ENCODE measurements around the gene TUBGCP3. TPM values are rescaled to one million over a fixed set of nuclear protein-coding genes. Genes with fewer than 3 reads are reported as not detected.
A peak's percentile ranks its signal among the peaks of the same experiment; 100 is the strongest.

The TUBGCP3 gene
- total and polyA plus RNA-seq, 2 experiments from 2014 or later, result 12.8 to 40.2 TPM

DNA sequence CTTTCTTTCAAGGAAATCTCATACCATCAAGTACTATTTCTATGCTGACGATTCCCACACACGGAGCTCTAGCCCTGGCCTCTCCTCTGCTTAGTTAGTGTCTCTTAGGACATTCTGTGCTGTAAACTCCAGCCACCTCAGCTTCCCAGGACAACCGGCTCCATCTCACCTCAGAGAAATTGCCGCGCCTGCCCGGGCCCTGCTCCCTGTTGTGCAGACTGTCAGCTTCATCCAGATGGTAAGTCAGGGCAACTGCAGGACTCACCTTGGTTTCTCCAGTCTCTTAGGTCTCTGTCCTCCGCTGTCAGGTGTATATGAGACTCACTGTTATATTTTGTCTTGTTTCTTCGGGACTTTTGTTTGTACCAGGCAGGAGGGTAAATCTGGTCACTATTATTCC is 113.1 kb downstream of the TUBGCP3 start:
- Histone ChIP-seq H3K4me1 (ENCODE audit: insufficient read depth) (no peaks in the 10 kb centered on the region), H3K79me2 (replicated peaks; ENCODE audit: insufficient read depth) (no peaks in the 10 kb centered on the region), H2AFZ (no peak overlapping the region), H3K9me2 (ENCODE audit: insufficient read depth) (no peaks in the 10 kb centered on the region), H3K27me3 (ENCODE audit: insufficient read depth) (no peaks in the 10 kb centered on the region), H3K4me2 (no peak overlapping the region), H4K20me1 (replicated peaks; ENCODE audit: insufficient read depth) (no peaks in the 10 kb centered on the region), H3F3A (replicated peaks; ENCODE audit: low read depth) (no peaks in the 10 kb centered on the region), H3K36me3 (ENCODE audit: insufficient read depth) (no peaks in the 10 kb centered on the region), H3K27ac (ENCODE audit: low read depth) (no peak overlapping the region), H3K4me3 (no peak overlapping the region)
- Mint-ChIP-seq H3K27me3 (ENCODE audit: insufficient read depth, low read depth, poor library complexity) (no peaks in the 10 kb centered on the region), H3K4me1 (no peaks in the 10 kb centered on the region), H3K36me3 (ENCODE audit: low read depth) (no peaks in the 10 kb centered on the region), H3K9me3 (no peaks in the 10 kb centered on the region), H3K27ac (no peak overlapping the region; the same call in 1 of the 2 replicates), H3K4me3 (no peak overlapping the region)
- no peak for TF ChIP-seq STAT1 (IDR thresholded peaks at IDR 0.05; ENCODE audit: unreplicated experiment)
- no peak for TF ChIP-seq ZNF114 (CRISPR knock-in tag; IDR thresholded peaks at IDR 0.05)
- DNase-seq (ENCODE audit: low spot score) (no peak), ATAC-seq (peak; percentile 70)

DNA sequence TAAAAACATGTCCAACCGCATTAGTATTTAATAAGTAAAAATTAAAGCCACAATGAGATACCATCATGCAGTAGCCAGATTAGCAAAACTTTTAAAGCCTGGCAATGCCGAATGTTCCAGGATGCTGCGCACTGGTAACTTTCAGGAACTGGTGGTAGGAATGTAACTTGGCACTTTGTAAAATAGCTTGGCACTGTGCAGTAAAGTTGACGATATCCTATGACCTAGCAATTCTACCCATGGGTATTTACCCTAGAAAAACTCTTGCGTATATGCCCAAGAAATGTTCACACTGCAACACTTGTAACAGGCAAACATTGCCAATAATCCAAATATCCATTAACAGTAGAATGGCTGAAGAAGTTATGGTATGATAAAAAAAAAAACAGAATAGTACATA is 114.1 kb downstream of the TUBGCP3 start:
- no peaks in the 10 kb centered on the region for H3K9me3 Mint-ChIP-seq
- H3K79me2 ChIP-seq (replicated peaks; ENCODE audit: insufficient read depth), result no peaks in the 10 kb centered on the region
- H3K27me3 Mint-ChIP-seq (ENCODE audit: insufficient read depth, low read depth, poor library complexity), result no peaks in the 10 kb centered on the region
- no peak overlapping the region for H3K27ac Mint-ChIP-seq
- ATAC-seq (no peak), DNase-seq (ENCODE audit: low spot score) (no peak)
- H4K20me1 ChIP-seq (replicated peaks; ENCODE audit: insufficient read depth), result no peaks in the 10 kb centered on the region
- H3K4me2 ChIP-seq, result no peak overlapping the region
- H2AFZ ChIP-seq, result no peak overlapping the region
- H3K4me1 ChIP-seq (ENCODE audit: insufficient read depth), result no peaks in the 10 kb centered on the region
- H3K36me3 Mint-ChIP-seq (ENCODE audit: low read depth), result no peaks in the 10 kb centered on the region
- no peak overlapping the region for H3K4me3 ChIP-seq
- H3K4me1 Mint-ChIP-seq, result no peaks in the 10 kb centered on the region
- H3K27me3 ChIP-seq (ENCODE audit: insufficient read depth), result no peaks in the 10 kb centered on the region
- no peaks in the 10 kb centered on the region for H3K36me3 ChIP-seq (ENCODE audit: insufficient read depth)
- H3F3A ChIP-seq (replicated peaks; ENCODE audit: low read depth), result no peaks in the 10 kb centered on the region
- H3K9me2 ChIP-seq (ENCODE audit: insufficient read depth), result no peaks in the 10 kb centered on the region
- H3K27ac ChIP-seq (ENCODE audit: low read depth), result no peak overlapping the region
- H3K4me3 Mint-ChIP-seq, result no peak overlapping the region
- TF ChIP-seq JUNB (IDR thresholded peaks at IDR 0.05; ENCODE audit: unreplicated experiment) (no peak), NANOG (IDR thresholded peaks at IDR 0.05; ENCODE audit: borderline replicate concordance) (no peak), STAT1 (IDR thresholded peaks at IDR 0.05; ENCODE audit: unreplicated experiment) (no peak), EZH2 (IDR thresholded peaks at IDR 0.05; ENCODE audit: low read depth, unreplicated experiment) (no peak), POLR2AphosphoS5 (IDR thresholded peaks at IDR 0.05; ENCODE audit: low read depth) (no peak)
- TF ChIP-seq, protein P1, sequence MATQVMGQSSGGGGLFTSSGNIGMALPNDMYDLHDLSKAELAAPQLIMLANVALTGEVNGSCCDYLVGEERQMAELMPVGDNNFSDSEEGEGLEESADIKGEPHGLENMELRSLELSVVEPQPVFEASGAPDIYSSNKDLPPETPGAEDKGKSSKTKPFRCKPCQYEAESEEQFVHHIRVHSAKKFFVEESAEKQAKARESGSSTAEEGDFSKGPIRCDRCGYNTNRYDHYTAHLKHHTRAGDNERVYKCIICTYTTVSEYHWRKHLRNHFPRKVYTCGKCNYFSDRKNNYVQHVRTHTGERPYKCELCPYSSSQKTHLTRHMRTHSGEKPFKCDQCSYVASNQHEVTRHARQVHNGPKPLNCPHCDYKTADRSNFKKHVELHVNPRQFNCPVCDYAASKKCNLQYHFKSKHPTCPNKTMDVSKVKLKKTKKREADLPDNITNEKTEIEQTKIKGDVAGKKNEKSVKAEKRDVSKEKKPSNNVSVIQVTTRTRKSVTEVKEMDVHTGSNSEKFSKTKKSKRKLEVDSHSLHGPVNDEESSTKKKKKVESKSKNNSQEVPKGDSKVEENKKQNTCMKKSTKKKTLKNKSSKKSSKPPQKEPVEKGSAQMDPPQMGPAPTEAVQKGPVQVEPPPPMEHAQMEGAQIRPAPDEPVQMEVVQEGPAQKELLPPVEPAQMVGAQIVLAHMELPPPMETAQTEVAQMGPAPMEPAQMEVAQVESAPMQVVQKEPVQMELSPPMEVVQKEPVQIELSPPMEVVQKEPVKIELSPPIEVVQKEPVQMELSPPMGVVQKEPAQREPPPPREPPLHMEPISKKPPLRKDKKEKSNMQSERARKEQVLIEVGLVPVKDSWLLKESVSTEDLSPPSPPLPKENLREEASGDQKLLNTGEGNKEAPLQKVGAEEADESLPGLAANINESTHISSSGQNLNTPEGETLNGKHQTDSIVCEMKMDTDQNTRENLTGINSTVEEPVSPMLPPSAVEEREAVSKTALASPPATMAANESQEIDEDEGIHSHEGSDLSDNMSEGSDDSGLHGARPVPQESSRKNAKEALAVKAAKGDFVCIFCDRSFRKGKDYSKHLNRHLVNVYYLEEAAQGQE (IDR thresholded peaks at IDR 0.05; ENCODE audit: unreplicated experiment), result no peak
- TF ChIP-seq, protein P2, sequence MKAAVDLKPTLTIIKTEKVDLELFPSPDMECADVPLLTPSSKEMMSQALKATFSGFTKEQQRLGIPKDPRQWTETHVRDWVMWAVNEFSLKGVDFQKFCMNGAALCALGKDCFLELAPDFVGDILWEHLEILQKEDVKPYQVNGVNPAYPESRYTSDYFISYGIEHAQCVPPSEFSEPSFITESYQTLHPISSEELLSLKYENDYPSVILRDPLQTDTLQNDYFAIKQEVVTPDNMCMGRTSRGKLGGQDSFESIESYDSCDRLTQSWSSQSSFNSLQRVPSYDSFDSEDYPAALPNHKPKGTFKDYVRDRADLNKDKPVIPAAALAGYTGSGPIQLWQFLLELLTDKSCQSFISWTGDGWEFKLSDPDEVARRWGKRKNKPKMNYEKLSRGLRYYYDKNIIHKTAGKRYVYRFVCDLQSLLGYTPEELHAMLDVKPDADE (IDR thresholded peaks at IDR 0.05), result no peak
- TF ChIP-seq, protein P3, sequence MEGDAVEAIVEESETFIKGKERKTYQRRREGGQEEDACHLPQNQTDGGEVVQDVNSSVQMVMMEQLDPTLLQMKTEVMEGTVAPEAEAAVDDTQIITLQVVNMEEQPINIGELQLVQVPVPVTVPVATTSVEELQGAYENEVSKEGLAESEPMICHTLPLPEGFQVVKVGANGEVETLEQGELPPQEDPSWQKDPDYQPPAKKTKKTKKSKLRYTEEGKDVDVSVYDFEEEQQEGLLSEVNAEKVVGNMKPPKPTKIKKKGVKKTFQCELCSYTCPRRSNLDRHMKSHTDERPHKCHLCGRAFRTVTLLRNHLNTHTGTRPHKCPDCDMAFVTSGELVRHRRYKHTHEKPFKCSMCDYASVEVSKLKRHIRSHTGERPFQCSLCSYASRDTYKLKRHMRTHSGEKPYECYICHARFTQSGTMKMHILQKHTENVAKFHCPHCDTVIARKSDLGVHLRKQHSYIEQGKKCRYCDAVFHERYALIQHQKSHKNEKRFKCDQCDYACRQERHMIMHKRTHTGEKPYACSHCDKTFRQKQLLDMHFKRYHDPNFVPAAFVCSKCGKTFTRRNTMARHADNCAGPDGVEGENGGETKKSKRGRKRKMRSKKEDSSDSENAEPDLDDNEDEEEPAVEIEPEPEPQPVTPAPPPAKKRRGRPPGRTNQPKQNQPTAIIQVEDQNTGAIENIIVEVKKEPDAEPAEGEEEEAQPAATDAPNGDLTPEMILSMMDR (conservative IDR thresholded peaks at IDR 0.05; ENCODE audit: low read depth in 2 of 2), result no peak
- TF ChIP-seq, protein P4, sequence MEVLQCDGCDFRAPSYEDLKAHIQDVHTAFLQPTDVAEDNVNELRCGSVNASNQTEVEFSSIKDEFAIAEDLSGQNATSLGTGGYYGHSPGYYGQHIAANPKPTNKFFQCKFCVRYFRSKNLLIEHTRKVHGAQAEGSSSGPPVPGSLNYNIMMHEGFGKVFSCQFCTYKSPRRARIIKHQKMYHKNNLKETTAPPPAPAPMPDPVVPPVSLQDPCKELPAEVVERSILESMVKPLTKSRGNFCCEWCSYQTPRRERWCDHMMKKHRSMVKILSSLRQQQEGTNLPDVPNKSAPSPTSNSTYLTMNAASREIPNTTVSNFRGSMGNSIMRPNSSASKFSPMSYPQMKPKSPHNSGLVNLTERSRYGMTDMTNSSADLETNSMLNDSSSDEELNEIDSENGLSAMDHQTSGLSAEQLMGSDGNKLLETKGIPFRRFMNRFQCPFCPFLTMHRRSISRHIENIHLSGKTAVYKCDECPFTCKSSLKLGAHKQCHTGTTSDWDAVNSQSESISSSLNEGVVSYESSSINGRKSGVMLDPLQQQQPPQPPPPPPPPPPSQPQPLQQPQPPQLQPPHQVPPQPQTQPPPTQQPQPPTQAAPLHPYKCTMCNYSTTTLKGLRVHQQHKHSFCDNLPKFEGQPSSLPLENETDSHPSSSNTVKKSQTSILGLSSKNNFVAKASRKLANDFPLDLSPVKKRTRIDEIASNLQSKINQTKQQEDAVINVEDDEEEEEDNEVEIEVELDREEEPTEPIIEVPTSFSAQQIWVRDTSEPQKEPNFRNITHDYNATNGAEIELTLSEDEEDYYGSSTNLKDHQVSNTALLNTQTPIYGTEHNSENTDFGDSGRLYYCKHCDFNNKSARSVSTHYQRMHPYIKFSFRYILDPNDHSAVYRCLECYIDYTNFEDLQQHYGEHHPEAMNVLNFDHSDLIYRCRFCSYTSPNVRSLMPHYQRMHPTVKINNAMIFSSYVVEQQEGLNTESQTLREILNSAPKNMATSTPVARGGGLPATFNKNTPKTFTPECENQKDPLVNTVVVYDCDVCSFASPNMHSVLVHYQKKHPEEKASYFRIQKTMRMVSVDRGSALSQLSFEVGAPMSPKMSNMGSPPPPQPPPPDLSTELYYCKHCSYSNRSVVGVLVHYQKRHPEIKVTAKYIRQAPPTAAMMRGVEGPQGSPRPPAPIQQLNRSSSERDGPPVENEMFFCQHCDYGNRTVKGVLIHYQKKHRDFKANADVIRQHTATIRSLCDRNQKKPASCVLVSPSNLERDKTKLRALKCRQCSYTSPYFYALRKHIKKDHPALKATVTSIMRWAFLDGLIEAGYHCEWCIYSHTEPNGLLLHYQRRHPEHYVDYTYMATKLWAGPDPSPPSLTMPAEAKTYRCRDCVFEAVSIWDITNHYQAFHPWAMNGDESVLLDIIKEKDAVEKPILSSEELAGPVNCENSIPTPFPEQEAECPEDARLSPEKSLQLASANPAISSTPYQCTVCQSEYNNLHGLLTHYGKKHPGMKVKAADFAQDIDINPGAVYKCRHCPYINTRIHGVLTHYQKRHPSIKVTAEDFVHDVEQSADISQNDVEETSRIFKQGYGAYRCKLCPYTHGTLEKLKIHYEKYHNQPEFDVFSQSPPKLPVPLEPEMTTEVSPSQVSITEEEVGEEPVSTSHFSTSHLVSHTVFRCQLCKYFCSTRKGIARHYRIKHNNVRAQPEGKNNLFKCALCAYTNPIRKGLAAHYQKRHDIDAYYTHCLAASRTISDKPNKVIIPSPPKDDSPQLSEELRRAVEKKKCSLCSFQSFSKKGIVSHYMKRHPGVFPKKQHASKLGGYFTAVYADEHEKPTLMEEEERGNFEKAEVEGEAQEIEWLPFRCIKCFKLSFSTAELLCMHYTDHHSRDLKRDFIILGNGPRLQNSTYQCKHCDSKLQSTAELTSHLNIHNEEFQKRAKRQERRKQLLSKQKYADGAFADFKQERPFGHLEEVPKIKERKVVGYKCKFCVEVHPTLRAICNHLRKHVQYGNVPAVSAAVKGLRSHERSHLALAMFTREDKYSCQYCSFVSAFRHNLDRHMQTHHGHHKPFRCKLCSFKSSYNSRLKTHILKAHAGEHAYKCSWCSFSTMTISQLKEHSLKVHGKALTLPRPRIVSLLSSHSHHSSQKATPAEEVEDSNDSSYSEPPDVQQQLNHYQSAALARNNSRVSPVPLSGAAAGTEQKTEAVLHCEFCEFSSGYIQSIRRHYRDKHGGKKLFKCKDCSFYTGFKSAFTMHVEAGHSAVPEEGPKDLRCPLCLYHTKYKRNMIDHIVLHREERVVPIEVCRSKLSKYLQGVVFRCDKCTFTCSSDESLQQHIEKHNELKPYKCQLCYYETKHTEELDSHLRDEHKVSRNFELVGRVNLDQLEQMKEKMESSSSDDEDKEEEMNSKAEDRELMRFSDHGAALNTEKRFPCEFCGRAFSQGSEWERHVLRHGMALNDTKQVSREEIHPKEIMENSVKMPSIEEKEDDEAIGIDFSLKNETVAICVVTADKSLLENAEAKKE (CRISPR knock-in tag; IDR thresholded peaks at IDR 0.05), result no peak
